ENCODE results near the gene NEO1.

Gene NEO1

DNA sequence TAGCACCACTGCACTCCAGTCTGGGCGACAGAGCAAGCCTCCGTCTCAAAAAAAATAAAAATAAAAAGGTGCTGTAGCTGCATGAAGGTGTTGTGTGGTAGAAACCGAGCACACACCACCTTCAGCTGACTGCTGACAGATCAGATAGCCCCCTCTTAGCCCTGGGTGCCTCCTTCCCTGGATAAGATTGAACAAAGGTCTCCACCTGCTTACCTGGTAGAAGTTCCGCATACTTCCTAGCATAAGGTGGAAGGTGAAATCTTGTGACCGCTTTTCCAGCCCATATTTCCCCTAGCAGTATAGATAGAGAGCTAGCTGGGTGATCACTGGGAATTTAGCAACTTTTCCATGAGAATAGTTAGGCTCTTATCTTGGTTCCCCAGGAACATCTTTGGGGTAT, 18.7 kb upstream of the NEO1 start:
- no peak for DNase-seq

DNA sequence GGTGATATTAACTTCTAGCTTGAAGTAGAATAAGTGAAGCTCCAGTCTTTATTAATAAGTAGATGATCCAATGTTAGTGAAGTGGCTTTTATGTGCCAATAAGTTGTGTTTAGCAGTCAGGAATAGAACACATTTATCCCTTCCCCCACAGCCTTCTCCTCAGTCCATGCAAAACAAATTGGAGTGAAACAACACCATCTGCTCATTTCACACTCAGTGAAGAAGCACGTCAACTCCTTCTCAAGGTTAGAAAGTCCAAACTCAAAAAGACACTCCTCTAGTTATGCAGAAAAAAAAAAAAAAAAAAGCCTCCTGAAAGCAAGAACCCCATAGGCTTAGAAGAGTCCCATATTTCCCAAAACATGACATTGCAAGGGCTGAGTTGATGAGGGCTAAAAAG, 18.0 kb upstream of the NEO1 start:
- DNase-seq, result no peak

DNA sequence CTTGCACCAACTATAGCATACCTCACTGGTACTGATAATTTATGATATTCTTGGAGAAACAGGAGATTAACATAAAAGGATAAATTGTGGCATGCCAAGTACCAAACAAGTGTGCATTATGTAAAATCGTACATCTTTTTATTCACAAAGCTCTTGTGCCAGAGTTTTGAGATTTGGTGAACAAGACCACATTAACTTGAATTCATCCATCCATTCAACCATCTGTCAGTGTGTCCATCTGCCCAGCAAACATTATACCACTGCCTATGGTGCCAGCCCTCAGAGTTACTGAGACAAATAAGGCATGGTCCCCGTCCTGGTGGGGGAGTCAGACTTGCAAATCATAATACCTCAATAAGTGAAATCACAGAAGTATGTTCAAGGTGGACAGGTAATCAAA, 17.0 kb upstream of the NEO1 start:
- no peak for DNase-seq

DNA sequence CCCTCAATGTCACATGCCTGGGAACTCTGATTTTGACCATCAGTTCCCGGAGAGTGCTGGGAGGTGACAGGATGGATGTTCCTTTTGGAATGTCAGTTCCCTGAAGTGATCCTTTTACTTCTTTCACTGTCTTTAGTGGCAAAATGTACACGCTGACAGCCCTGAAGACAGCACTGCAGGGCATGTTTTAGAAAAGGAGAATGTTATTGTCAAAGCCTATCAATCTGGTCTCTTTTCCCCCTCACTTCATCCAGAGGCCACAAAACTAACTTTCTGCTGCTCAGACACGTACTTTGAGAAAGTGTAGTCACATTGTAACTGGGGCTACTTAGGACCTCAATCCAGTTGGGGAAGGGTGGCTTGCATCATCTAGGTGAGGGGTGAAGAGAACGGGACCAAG, 14.0 kb upstream of the NEO1 start:
- DNase-seq, result no peak

DNA sequence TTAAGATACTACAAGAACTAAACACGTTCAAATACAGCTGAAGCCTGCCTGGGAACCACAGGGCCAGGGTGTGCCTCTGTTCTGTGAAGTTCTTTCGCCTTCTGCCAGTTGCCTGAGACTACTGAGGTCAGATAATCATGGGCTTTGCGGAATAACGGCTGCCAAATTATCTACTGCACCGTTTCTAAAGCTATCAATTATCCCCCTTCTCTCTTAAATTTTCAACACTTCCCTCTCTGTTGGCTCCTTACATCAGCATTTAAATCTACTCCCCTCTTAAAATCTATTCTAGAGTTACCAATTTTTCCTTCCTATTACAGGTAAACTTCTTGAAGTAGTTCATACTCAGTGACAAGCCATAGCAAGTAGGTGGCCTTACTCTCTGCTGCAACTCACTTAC, 6.2 kb upstream of the NEO1 start:
- DNase-seq, result no peak

DNA sequence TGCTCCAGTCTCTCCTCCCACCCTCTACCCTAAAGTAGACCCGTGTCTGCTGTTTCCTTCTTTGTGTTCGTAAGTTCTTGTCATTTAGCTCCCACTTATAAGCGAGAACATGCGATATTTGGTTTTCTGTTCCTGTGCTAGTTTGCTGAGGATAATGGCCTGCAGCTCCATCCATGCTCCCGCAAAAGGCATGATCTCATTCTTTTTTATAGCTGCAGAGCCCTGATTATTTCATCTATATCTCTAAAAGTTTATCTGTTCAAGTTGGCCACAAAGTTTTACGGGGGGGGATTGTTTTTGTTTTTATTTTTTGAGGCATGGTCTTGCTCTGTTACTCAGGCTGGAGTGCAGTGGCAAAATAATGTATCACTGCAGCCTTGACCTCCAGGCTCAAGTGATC, 4.4 kb upstream of the NEO1 start:
- DNase-seq, result no peak

DNA sequence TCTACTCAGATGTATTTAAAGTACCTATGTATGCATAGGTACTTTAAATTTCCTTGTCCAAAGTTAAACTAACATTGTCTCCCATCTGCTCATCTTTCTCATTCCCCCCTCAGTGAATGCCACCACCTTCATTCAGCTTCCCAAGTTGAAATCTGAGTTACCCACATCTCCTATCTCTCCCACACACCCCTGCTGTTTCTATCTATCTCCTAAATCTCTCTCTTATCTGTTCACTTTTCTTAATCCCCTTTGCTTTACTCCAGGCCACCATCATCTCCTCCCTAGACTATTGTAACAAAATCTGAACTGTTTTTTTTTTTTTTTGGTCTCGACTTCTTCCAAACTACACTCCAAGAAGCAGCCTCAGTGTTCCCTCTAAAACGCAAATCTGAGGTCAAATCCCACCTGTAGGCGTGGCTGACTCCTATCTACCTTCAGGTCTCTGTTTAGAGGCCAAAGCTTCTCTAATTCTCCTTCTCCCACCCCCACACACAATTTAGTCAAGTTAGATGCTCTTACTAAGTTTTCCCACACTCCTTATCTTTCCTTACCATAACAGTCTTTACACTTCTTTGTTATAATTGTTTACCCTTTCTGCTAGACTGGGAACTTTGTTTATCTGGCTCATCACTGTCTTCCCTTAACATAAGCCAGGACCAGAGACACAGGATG, 3.5 kb upstream of the NEO1 start:
- no peak for DNase-seq

DNA sequence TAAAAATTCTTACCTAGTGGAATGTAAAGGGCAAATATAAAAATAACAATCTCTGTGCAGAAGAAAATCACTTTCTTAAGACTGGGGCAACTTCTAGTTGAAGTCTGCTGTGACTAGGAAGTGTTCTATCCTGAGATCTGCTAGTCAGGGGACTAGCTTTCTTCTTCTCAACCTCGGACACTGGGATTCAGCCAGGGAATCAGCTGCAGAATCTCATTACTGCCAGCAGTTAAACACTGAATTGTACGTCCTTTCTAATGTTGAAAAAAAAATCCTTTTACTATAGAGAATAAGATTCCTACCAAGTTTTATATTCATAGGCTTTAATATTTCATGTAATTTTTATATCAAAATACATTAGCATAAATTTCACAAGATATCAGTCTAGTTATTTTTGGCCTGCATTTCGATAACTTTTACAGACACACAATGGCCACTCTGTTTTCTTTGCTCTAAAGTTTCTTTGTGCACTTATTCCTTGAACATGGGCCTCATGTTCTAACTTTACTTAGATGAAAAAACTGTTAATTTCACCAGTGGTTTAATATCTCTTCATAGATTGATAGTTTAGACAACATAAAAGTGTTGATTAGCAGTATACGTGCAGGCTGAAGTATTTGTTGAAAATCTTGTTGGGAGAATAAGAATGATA, 2.6 kb upstream of the NEO1 start:
- DNase-seq, result no peak

DNA sequence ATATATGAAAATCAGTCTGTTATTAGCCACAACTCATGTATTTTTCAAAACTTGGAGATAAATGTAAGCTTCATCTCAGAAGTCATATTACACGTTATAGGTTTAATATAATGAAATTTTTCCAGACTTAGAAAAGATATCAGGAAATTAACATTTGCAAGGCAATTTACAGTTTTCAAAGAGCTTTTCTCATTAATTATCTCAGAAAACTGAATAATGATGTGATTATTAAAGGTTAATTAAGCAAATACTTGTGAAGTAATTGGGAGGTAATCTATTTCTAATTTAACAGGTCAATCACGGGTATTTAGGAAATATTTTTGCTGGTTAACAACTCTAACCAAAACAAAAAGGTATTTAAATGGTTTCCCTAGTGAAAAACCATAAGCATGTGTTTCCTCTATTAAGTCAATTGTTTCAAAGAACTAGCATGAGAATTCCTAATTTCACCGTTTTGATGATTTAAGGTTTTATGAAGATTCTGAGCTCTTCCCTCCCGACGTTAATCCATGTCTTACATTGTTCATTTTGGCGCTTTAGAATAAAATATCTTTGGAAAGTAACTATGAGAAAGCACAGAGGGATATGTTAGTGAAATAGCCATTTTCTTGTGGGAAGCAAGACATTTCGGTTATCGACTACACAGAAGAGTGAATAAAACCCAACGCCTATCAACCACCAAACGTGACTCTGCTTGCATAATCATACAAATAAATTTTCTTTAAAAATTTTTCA, 1.5 kb upstream of the NEO1 start:
- DNase-seq, result no peak

DNA sequence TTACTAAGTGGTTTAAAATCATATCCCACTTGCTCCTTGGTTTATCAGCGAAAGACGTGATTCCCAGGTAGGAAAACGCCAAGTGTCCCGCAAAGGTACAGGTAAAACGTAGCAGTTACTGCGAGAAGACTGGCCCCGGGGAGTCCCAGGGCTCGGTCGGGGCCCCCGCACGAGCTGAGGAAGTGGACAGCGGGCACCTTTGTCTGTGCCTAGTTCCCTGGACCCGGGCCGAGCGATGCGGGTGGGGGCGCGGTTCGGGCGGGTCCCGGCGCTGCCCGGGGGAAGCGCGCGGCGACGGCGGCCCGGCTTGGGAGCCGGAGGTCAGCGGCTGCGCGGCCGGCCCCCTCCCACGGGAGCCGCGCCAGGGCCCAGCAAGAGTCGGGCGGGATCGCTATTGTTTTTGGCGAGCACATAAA, 864 bp upstream of the NEO1 start:
- DNase-seq, result no peak

DNA sequence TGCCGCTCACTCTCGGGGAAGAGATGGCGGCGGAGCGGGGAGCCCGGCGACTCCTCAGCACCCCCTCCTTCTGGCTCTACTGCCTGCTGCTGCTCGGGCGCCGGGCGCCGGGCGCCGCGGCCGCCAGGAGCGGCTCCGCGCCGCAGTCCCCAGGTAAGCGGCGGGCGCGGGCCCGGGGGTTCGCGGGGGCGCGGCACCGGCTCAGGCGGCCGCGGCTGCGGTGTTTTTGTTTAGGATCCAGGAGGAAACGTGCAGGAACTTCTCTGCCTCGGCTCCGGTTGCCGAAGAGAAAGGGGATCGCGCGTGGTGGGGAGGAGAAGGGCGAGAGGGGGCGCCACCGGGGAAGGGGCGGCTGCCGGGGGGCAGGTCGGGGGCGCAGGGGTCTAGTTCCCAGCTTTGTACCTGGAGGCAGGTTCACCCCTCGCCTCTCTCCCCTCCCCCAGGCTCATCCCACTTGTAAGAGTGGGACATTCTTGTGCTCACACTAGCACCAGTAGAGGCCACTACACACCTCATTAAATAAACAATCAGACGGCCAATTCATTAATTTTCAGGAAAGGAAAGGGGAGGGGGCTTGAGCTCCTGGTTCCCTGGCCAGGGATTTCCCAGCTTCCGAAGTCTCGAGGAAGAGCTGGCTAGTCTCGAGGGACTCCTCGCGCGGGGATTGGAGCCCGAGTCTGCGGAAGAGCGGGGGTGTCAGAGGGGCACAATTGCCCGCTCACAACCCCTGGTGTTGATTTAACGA, 562 bp downstream of the NEO1 start:
- peak; percentile 79 for DNase-seq

DNA sequence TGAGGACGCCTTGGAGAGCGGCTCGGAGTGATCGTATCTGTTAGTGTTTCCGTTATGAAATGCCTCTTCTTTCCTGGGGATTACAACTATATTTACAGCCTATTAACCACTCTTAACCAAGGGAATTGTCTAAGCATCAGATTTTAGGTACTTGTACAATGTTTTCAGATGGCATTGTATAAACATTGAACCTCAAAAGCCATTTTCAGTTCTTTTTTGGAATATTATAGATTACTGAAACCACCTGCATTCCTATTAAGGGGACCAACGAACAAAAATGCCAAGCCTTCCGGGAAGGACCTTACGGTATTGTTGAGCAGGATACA, 1.1 kb downstream of the NEO1 start:
- DNase-seq, result no peak

DNA sequence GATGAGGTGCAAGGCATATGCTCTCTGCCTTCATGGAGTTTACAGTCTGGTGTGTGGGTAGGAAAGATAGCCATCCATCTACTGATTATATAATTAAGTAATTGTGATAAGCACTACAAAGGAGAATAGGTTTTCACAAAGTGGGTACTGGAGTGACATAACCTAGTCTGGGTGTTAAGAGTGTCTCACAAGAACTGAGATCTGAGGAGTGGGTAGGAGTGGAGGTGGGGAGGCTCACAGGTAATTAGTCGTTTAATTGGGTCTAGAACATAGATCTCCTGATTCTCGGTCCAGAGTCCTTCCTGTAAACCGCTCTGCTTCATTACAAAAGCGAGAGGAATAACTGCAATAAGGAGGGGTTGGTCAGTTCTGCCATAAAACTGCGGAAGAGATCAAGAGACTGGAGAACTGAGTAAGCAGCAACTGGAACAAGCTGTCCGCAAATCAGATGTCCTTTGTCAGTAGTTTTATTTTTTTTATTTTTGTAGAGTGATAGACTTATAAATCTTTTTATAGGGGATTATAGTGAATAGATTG, 2.2 kb downstream of the NEO1 start:
- DNase-seq, result no peak

DNA sequence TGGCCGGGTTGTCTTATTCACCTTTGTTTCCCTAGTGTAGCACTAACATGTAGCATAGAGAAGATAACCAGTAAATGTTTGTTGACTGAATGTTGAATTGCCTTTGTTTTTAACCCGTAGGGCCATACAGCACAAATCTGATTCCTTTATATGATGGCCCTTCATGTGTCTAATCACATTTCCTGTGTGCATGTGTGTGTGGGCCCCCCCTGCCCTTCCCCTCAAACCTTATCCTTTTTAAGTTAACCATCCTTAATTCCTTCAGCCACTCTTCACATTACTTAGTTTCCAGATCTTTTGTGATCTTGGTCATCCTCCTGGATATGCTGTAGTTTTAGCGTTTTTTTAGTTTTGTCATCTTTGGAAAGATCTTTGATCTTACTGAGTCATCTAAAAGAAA, 4.2 kb downstream of the NEO1 start:
- no peak for DNase-seq

DNA sequence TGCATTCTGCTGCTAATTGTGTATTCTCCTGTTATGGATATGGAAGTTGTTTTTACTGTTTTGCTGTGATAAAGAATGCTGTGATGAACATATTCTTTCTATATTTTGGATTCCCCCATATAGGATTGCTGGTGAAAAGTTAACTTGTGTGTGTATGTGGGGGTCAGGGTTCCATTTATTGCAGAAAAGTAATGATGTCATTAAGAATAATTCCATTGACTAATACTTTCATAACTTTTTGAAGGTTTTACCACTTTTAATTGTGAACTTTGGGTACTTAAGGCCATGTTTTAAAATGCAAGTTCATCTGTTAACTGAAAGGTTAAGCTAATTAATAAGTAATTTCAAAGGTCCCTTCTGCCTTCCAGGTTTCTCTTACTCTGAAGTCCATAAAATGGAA, 6.2 kb downstream of the NEO1 start:
- no peak for DNase-seq

DNA sequence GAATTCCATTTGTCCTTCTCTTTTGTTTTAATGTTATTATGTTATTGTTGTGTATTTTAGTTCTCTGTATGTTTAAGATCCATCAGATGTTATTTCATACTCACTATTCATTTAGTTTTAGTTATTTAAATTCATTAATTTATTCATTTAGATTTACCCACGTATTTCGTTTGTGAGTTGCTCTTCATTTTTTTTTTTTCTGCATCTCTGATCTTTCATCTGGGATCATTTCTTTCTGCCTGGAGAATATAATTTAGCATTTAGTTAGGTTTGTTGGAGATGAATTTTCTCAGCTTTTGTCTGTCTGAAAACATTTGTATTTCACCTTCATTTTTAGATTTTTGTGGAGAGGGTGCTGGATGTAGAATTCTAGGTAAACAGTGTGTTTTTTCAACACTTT, 12.9 kb downstream of the NEO1 start:
- no peak for DNase-seq

DNA sequence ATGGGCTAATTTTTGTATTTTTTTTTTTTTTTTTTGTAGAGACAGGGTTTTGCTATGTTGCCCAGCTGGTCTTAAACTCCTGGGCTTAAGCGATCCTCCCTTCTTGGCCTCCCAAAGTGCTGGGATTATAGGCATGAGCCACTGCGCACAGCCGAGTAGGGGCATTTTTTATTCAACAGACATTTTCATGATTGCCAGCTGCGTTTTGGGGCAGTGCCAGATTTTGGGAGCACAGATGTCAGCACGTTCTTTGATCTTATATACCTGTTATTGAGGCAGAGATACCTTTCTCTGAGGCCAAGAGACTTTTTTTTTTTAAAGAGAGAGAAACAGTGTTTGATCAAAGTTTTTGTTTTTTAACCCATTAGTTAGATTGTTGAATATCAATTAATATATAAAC, 16.8 kb downstream of the NEO1 start:
- no peak for DNase-seq

DNA sequence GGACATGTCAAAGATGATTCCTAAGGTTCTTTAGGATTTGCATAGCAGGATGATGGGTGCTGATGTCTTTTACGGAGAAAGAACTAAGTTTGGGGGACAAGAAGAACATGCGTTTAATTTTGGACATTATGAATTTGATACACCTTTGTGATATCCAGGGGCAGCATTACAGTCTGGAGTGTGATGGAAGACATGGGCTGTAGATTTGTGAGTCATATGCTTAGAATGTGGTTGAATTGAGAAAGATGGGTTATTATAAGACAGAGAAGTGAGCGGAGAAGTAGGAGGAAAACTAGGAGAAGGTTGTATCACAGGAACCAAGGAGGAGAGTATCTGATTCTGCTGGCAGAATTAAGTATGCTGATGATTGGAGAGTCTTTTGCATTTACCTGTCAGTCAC, 20.6 kb downstream of the NEO1 start:
- no peak for DNase-seq

DNA sequence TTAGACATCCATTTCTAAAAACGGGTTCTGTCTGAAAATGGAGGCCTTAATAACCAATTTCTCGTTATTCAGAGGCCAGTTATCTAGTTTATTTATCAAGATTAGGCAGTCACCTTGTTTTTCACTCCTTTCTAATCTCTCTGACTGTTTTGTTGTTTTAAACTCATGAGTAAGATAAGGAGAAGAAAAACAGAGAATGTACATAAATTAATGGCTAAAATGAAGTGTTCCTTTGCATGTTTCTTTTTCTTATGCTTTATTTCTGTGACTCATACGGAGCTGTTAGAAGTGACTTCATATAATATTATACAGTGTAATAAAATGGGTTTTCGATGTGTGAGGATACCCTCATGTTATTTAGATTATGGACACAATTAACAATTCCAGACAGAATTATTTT, 22.0 kb downstream of the NEO1 start:
- DNase-seq, result no peak

DNA sequence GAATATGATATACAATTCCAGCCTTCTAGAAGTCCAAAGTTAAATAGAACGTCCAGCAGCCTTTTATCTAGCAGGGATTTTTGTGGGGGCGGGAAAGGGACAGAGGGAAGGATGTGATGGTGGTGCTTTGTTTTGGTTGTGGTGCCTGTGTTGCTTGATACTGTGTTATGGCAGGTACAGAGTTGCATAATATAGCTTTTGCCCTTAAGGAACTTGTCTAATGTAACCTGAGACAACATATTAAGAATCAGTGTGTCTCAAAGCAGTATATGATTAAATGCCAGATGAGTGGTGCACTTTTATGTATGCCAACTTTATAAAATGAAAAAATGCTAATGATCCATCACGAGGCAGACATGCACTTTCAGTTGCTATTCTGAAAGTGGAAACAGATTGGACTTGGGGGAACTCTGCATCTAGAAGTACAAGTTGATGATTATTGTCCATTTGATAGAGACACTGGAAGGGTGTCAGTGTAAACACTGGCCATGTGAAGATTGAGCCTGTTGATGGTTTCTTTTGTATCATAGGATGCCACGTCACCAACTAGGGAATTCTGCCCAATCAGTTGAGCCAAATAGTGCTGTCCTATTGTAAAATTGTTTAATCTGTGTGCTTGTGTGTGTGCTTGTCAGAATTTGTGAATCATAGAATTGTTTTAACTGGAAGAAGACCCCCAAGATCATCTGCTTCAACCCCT, 23.0 kb downstream of the NEO1 start:
- no peak for DNase-seq

DNA sequence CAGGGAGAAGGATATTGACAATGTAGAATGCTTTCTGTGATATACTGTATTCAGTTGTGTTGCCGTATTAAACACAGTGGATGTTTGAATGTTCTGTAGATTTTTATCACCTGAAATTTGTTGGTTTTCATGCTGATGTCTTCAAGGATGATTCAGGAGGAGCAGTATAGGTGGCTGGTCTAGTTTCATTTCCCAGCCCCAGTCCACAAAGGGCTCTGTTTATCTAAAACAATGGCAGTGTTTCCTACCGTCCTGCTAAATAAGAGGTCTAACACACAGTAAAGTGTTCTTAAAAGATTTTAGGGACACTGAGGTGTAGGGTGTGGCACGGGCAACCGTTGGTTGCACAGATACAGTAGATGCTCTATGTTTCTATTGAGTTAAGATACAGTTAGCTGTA, 26.0 kb downstream of the NEO1 start:
- no peak for DNase-seq

DNA sequence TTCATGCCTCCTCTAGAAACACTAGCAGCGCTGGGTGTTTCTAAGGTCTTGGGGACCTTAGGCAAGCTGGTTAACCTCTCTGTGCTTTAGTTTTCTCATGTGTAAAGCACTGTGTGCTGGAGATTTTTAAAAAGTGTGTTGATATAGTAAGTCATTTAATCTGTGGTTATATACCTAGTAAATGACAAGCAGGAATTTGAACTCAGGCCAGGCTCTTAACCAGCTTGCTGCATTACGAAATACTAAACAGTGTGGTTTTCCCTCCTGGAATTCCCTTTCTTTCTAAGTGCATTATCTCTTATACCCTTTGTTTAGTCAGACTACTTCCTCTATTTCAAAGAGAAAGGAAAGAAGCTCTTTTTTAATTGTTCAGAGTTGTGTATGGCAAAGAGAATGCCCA, 26.5 kb downstream of the NEO1 start:
- DNase-seq, result no peak

DNA sequence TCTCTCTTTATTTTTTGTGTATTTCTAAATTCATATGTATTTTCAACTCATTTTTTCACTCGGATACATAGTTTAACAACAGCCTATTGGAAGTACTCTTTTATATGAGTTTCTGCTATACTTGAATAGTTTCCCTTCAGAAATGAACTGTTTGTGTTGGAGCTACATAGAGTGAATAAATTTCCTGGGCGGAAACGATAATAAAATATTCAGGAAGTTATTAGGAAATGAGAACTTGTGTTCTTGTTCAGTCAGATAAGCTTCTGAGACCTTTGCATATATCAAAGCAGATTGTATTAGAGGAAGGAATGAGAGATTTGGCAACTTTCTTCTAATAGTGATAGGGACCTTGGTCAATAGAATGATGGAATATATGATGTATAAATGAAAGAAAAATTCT, 27.3 kb downstream of the NEO1 start:
- DNase-seq, result no peak
